Glutamatergic neuron (in vitro differentiated cells): ENCODE data around the gene TMEM183A. TPM values are rescaled to one million over a fixed set of nuclear protein-coding genes. Genes with fewer than 3 reads are reported as not detected.
A peak's percentile ranks its signal among the peaks of the same experiment; 100 is the strongest.

Experiments
- DNase-seq: peaks from one replicate; pipeline ENCODE4 v3.0.0; 2022
- H3K27ac Mint-ChIP-seq: one replicate; pipeline ENCODE4 v1.8.0; 2020; ENCODE audit warnings: mild to moderate bottlenecking, mixed read lengths, inconsistent platforms; ENCODE audit not compliant: unreplicated experiment
- H3K27me3 Mint-ChIP-seq: one replicate; pipeline ENCODE4 v1.8.0; 2020; ENCODE audit warnings: mild to moderate bottlenecking, moderate library complexity, mixed read lengths, inconsistent platforms; ENCODE audit not compliant: unreplicated experiment
- H3K36me3 Mint-ChIP-seq: one replicate; pipeline ENCODE4 v1.8.0; 2020; ENCODE audit warnings: mild to moderate bottlenecking, mixed read lengths, inconsistent platforms; ENCODE audit not compliant: unreplicated experiment
- H3K4me1 Mint-ChIP-seq: one replicate; pipeline ENCODE4 v1.8.0; 2020; ENCODE audit warnings: mild to moderate bottlenecking, low read depth, mixed read lengths, inconsistent platforms; ENCODE audit not compliant: unreplicated experiment
- H3K4me3 Mint-ChIP-seq: one replicate; pipeline ENCODE4 v1.8.0; 2020; ENCODE audit warnings: mild to moderate bottlenecking, mixed read lengths, inconsistent platforms; ENCODE audit not compliant: unreplicated experiment
- H3K9me3 Mint-ChIP-seq: one replicate; pipeline ENCODE4 v1.8.0; 2020; ENCODE audit warnings: mild to moderate bottlenecking, moderate library complexity, mixed read lengths, inconsistent platforms; ENCODE audit not compliant: unreplicated experiment
- CTCF ChIP-seq: fragments of 200-600 bp; sonication (generic); IDR thresholded peaks from one replicate; pipeline ENCODE4 v1.5.0; 2021; ENCODE audit not compliant: partially characterized antibody, unreplicated experiment
- total RNA-seq: library from RNA; stranded (reverse); fragmentation: NEBNext Ultra II Directional; extraction: Animal tissue kit (Norgen Biotek cat#: 25700); gene quantifications from one replicate; pipeline ENCODE4 v1.2.1, GENCODE V29; 2021; ENCODE audit not compliant: unreplicated experiment

The TMEM183A gene
- total RNA-seq, 1 donor from 2014 or later, result 61.5 TPM

GRCh38 chr1:203054642-203055041, 47.5 kb downstream of the TMEM183A start:
- no peak for TF ChIP-seq CTCF
- no peak overlapping the region for H3K27ac Mint-ChIP-seq
- peaks cover 2% of the 10 kb centered on the region for H3K9me3 Mint-ChIP-seq
- peaks cover 12% of the 10 kb centered on the region for H3K27me3 Mint-ChIP-seq
- DNase-seq, result no peak
- H3K36me3 Mint-ChIP-seq, result no peaks in the 10 kb centered on the region
- H3K4me3 Mint-ChIP-seq, result no peak overlapping the region
- peaks cover 33% of the 10 kb centered on the region for H3K4me1 Mint-ChIP-seq

GRCh38 chr1:203055161-203055799, 48.1 kb downstream of the TMEM183A start:
- peak; percentile 54 for DNase-seq
- H3K36me3 Mint-ChIP-seq, result no peaks in the 10 kb centered on the region
- TF ChIP-seq CTCF, result peak; percentile 12
- no peak overlapping the region for H3K4me3 Mint-ChIP-seq
- no peak overlapping the region for H3K27ac Mint-ChIP-seq
- peaks cover 2% of the 10 kb centered on the region for H3K9me3 Mint-ChIP-seq
- H3K27me3 Mint-ChIP-seq, result peaks cover 12% of the 10 kb centered on the region
- peaks cover 33% of the 10 kb centered on the region for H3K4me1 Mint-ChIP-seq

GRCh38 chr1:203056012-203056411, 48.8 kb downstream of the TMEM183A start:
- Mint-ChIP-seq H3K4me1 (peaks cover 33% of the 10 kb centered on the region), H3K36me3 (peaks cover 4% of the 10 kb centered on the region), H3K4me3 (no peak overlapping the region), H3K27me3 (peaks cover 12% of the 10 kb centered on the region), H3K27ac (no peak overlapping the region), H3K9me3 (peaks cover 2% of the 10 kb centered on the region)
- no peak for TF ChIP-seq CTCF
- no peak for DNase-seq

- TF ChIP-seq CTCF, result no peak
- peaks cover 28% of the 10 kb centered on the region for H3K4me1 Mint-ChIP-seq
- no peak overlapping the region for H3K27ac Mint-ChIP-seq
- peaks cover 7% of the 10 kb centered on the region for H3K36me3 Mint-ChIP-seq
- no peak for DNase-seq
- no peak overlapping the region for H3K4me3 Mint-ChIP-seq
- H3K9me3 Mint-ChIP-seq, result peaks cover 2% of the 10 kb centered on the region
- peaks cover 10% of the 10 kb centered on the region for H3K27me3 Mint-ChIP-seq
These were observed 49.3 kb downstream of the TMEM183A start for GRCh38 chr1:203056516-203056915.

- Mint-ChIP-seq H3K27ac (peak overlapping the region; percentile 72), H3K9me3 (peaks cover 4% of the 10 kb centered on the region), H3K4me1 (peaks cover 16% of the 10 kb centered on the region), H3K36me3 (peaks cover 12% of the 10 kb centered on the region), H3K27me3 (peaks cover 7% of the 10 kb centered on the region), H3K4me3 (peak overlapping the region; percentile 39)
- no peak for DNase-seq
- no peak for TF ChIP-seq CTCF
These were observed 50.9 kb downstream of the TMEM183A start for GRCh38 chr1:203057911-203058675.
